DOHH2 (cell line): Measurements from ENCODE around the gene USP13.

Experiments
- EZH2phosphoT487 ChIP-seq: fragments of 200-600 bp; sonication (generic); IDR thresholded peaks from 2 replicates; pipeline ENCODE4 v1.6.1; 2017; ENCODE audit warnings: borderline replicate concordance, mild to moderate bottlenecking, antibody characterized with exemption, low read length, moderate library complexity, mixed read lengths
- TF ChIP-seq, protein P1 (sequence below): fragments of 200-600 bp; sonication (generic); IDR thresholded peaks from one replicate; pipeline ENCODE4 v1.5.1; 2014; ENCODE audit warnings: antibody characterized with exemption, mild to moderate bottlenecking, low read depth, low read length; ENCODE audit not compliant: poor library complexity, severe bottlenecking

GRCh38 chr3:179677884-179678283, 25.0 kb downstream of the USP13 start:
- TF ChIP-seq, protein P1, sequence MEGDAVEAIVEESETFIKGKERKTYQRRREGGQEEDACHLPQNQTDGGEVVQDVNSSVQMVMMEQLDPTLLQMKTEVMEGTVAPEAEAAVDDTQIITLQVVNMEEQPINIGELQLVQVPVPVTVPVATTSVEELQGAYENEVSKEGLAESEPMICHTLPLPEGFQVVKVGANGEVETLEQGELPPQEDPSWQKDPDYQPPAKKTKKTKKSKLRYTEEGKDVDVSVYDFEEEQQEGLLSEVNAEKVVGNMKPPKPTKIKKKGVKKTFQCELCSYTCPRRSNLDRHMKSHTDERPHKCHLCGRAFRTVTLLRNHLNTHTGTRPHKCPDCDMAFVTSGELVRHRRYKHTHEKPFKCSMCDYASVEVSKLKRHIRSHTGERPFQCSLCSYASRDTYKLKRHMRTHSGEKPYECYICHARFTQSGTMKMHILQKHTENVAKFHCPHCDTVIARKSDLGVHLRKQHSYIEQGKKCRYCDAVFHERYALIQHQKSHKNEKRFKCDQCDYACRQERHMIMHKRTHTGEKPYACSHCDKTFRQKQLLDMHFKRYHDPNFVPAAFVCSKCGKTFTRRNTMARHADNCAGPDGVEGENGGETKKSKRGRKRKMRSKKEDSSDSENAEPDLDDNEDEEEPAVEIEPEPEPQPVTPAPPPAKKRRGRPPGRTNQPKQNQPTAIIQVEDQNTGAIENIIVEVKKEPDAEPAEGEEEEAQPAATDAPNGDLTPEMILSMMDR: no peak
- TF ChIP-seq EZH2phosphoT487: no peak
